ENCODE results near the gene C9orf78. TPM values are rescaled to one million over a fixed set of nuclear protein-coding genes. Genes with fewer than 3 reads are reported as not detected.
A peak's percentile ranks its signal among the peaks of the same experiment; 100 is the strongest.

C9orf78 gene
- total and polyA plus RNA-seq, 7 donors, result 37.1 to 157 (median 53.2) TPM

GRCh38 chr9:129822898-129823541 is 12.1 kb downstream of the C9orf78 start:
- intact Hi-C loops (cut with DNase I), result no loop called here

DNA sequence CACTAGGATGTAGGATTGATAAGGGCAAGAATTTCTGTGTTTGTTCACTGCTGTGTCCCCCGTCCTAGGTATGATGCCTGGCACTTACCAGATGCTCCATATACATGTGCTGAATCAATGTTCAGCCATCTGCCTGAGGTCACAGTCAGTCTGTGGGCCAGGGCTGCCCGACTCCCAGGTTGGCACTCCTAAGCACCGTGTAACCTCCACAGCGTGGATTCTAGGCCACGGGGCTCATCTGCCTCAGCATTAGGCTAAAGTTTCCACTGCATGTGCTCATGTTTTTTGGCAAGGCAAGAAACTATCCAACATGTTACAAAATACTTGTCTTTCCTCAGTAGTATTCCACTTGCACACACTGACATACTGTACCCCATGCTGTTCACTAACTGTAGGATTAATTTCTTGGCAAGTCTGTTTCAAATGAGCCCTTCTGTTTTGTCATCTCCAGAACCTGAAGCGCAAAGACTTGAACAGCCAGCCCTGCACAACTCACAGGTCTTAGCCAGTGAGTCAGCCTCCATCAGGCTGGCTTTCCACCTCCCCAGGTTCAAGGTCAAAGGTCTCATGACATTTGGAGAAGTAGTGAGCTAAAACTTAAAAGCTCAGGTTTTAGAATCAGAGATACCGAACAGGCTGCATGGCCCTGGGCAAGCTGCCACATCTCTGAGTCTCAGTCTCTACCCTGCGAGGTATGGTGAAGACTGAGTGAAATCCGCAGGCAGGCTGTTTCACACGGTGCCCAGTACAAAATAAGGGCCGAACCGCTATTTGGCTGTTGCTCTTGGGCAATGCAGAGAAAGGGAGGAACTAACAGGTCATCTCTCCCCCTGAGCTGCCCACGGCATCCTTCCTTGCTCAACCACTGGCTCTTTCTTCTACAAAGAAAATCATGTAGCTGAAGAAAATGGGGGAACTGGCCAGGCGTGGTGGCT is 18.3 kb downstream of the C9orf78 start:
- 79 to 87% (median 79%) methylated on average over 14 of the region's 14 CpGs for WGBS, 3 donors
- DNase-seq, result no peak
- Histone ChIP-seq H3K4me1 (no peaks in the 10 kb centered on the region), H3K27me3 (ENCODE audit: insufficient read depth in 3 of 3, low read length in 2 of 3) (no peaks in the 10 kb centered on the region), H3K9me3 (no peaks in the 10 kb centered on the region), H3K27ac (no peak overlapping the region), H3K4me3 (no peak overlapping the region), H3K36me3 (ENCODE audit: insufficient read depth in 1 of 2, low read depth in 1 of 2) (peaks cover 0 to 97% of the 10 kb centered on the region in 2 donors)
- ATAC-seq, result no peak
- no peak for TF ChIP-seq CTCF (IDR thresholded peaks at IDR 0.05)
- intact Hi-C loops (cut with DNase I), result no loop called here

More at GRCh38 chr9:129822898-129823541, 12.1 kb downstream of the C9orf78 start:
- no peak for TF ChIP-seq CTCF (IDR thresholded peaks at IDR 0.05)
- whole genome bisulfite sequencing, 3 donors, result 21 to 32% (median 23%) methylated on average over 19 to 26 of the region's 26 CpGs
- Histone ChIP-seq H3K4me1 (no peaks in the 10 kb centered on the region), H3K27ac (no peak overlapping the region), H3K9me3 (no peaks in the 10 kb centered on the region), H3K4me3 (peak overlapping the region; percentile 89), H3K27me3 (ENCODE audit: insufficient read depth in 3 of 3, low read length in 2 of 3) (no peaks in the 10 kb centered on the region), H3K36me3 (ENCODE audit: insufficient read depth in 1 of 2, low read depth in 1 of 2) (peaks cover 3 to 62% of the 10 kb centered on the region in 2 donors)
- DNase-seq, result no peak
- ATAC-seq, result peak in 3 of 4 donors; percentile 4 to 13 (median 7)

DNA sequence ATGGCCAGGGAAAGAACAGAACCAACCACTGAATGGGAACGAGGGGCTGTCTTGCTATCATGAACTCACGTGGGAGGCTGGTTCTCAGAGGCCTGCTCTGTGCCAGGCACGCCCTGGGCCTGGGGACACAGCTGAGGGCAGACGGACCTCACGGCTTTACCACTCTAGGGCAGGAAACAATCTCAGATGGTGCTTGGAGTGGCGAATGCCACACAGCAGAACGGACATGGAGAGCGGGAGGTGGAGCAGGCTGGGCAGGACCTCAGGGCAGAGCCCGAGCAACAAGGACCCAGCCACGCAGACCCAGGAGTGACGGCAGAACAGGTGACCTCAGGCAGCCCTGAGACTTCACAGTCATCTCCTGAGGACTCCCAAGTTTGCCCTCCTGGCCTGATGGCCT is 19.8 kb downstream of the C9orf78 start:
- TF ChIP-seq CTCF (IDR thresholded peaks at IDR 0.05), result no peak
- DNase-seq, result no peak
- Histone ChIP-seq H3K36me3 (ENCODE audit: insufficient read depth in 1 of 2, low read depth in 1 of 2) (peaks cover 0 to 95% of the 10 kb centered on the region in 2 donors), H3K4me3 (no peak overlapping the region), H3K27ac (no peak overlapping the region), H3K4me1 (no peaks in the 10 kb centered on the region), H3K9me3 (no peaks in the 10 kb centered on the region), H3K27me3 (ENCODE audit: insufficient read depth in 3 of 3, low read length in 2 of 3) (no peaks in the 10 kb centered on the region)
- intact Hi-C loops (cut with DNase I), result no loop called here
- no peak for ATAC-seq
- WGBS, 3 donors, result 83 to 87% (median 87%) methylated on average over 8 to 11 of the region's 11 CpGs

DNA sequence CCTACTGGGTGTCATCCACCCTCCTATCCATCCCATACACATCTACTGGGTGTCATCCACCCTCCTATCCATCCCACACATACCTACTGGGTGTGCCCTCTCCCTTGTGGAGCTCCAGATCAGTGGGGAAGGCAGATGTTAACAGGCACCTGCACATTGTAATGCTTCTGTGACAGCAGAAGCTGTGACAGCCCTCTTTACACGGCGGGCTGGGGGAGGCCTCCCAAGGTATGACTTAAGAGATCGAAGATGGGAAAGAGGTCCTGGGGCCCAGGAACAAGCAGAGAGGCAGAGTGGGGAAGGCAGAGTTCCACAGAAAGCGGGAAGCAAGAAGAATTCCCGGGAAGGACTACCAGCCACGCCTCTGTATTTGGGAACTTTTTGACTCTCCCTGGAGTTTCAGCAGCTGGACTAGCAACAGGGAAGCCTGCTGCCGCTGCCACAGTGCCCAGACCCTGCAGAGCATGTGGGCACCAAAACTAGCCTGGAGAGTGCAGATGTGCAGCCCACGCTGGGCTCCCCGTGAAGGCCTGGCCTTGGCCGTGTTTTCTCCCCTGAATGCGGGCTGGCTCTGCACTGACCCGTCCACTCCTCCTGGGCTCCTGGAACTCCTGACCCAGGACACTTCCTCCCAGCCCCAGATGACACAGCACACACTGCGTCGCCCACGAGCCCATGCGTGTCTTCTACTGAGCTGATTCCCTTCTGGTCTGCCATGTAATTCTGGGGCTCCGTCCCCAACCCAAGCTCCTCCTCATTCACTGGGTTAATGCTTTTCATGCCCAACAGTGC is 20.4 kb downstream of the C9orf78 start:
- H3K27me3 ChIP-seq (ENCODE audit: insufficient read depth in 3 of 3, low read length in 2 of 3), result no peaks in the 10 kb centered on the region
- H3K27ac ChIP-seq, result no peak overlapping the region
- DNase-seq (no peak), ATAC-seq (no peak)
- no peaks in the 10 kb centered on the region for H3K9me3 ChIP-seq
- no peak for TF ChIP-seq CTCF (IDR thresholded peaks at IDR 0.05)
- WGBS, 3 donors, result 81 to 83% (median 83%) methylated on average over 17 of the region's 17 CpGs
- H3K4me1 ChIP-seq, result no peaks in the 10 kb centered on the region
- H3K4me3 ChIP-seq, result no peak overlapping the region
- intact Hi-C loops (cut with DNase I), result no loop called here
- peaks cover 0 to 94% of the 10 kb centered on the region in 2 donors for H3K36me3 ChIP-seq (ENCODE audit: insufficient read depth in 1 of 2, low read depth in 1 of 2)
